Adrenal gland (tissue), 5 donors: ENCODE data around the gene ENPP1.

Experiments used
- POLR2A ChIP-seq, 2 donors: fragments of 450-650 bp; IDR thresholded peaks; one replicate each; pipeline ENCODE4 v1.6.1; 2017; ENCODE audit warnings: antibody characterized with exemption in 2 of 2, mild to moderate bottlenecking in 2 of 2, moderate library complexity in 1 of 2
- TF ChIP-seq, protein P1 (sequence below), 6 experiments: fragments of 450-650 bp in 4 of 6; fragments of 200-600 bp in 2 of 6; sonication (generic) in 1 of 6; IDR thresholded peaks; 1 replicate in 5 of 6; 2 replicates in 1 of 6; pipeline versions ENCODE4 v1.5.1 to v1.8.0; 2016 to 2021; ENCODE audit warnings: antibody characterized with exemption in 6 of 6, mild to moderate bottlenecking in 2 of 6, moderate library complexity in 1 of 6
- donor health status: DM: no; HTN: no; CAD: no.

DNA sequence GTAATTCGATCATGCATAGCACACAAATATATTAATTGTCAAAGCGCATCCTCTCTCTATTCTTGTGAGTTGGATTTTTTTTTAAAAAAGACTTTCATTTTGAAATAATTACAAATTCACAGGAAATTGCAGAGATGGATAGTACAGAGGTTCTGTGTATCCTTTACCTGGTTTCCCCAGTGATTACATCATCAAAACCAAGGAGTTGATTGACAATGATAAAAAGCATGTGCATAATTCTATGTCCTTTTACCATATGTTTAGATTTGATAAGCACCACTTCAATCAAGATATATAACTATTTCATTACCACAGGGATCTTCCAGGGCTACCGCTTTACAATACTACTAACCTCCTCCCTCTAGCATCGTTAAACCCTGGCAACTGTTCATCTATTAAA, 103.1 kb downstream of the ENPP1 start:
- TF ChIP-seq, protein P1, sequence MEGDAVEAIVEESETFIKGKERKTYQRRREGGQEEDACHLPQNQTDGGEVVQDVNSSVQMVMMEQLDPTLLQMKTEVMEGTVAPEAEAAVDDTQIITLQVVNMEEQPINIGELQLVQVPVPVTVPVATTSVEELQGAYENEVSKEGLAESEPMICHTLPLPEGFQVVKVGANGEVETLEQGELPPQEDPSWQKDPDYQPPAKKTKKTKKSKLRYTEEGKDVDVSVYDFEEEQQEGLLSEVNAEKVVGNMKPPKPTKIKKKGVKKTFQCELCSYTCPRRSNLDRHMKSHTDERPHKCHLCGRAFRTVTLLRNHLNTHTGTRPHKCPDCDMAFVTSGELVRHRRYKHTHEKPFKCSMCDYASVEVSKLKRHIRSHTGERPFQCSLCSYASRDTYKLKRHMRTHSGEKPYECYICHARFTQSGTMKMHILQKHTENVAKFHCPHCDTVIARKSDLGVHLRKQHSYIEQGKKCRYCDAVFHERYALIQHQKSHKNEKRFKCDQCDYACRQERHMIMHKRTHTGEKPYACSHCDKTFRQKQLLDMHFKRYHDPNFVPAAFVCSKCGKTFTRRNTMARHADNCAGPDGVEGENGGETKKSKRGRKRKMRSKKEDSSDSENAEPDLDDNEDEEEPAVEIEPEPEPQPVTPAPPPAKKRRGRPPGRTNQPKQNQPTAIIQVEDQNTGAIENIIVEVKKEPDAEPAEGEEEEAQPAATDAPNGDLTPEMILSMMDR (IDR thresholded peaks at IDR 0.05), result no peak
- TF ChIP-seq POLR2A (IDR thresholded peaks at IDR 0.05), result no peak
